Ishikawa (cell line): Measurements from ENCODE around the gene ABAT.

Experiments
- CEBPB ChIP-seq: IDR thresholded peaks from 2 replicates; pipeline ENCODE4 v1.6.1; 2012
- CREB1 ChIP-seq: IDR thresholded peaks from 2 replicates; pipeline ENCODE4 v1.6.1; 2012; ENCODE audit warnings: low read depth
- EGR1 ChIP-seq: IDR thresholded peaks from 2 replicates; pipeline ENCODE4 v1.6.1; 2012
- EP300 ChIP-seq: IDR thresholded peaks from 2 replicates; pipeline ENCODE4 v1.6.1; 2012; ENCODE audit warnings: borderline replicate concordance
- FOXM1 ChIP-seq: IDR thresholded peaks from 2 replicates; pipeline ENCODE4 v1.6.1; 2012; ENCODE audit warnings: low read depth, borderline replicate concordance
- MAX ChIP-seq: IDR thresholded peaks from 2 replicates; pipeline ENCODE4 v1.6.1; 2012
- NFIC ChIP-seq: IDR thresholded peaks from 2 replicates; pipeline ENCODE4 v1.6.1; 2012
- RAD21 ChIP-seq: IDR thresholded peaks from 2 replicates; pipeline ENCODE4 v1.6.1; 2012; ENCODE audit warnings: low read depth
- REST ChIP-seq: IDR thresholded peaks from 2 replicates; pipeline ENCODE4 v1.6.1; 2012; ENCODE audit warnings: low read depth, mild to moderate bottlenecking
- TAF1 ChIP-seq: IDR thresholded peaks from 2 replicates; pipeline ENCODE4 v1.6.1; 2012; ENCODE audit warnings: low read depth, mild to moderate bottlenecking
- TCF12 ChIP-seq: IDR thresholded peaks from 2 replicates; pipeline ENCODE4 v1.6.1; 2012; ENCODE audit warnings: low read depth
- TEAD4 ChIP-seq: IDR thresholded peaks from 2 replicates; pipeline ENCODE4 v1.6.1; 2012
- USF1 ChIP-seq: IDR thresholded peaks from 2 replicates; pipeline ENCODE4 v1.6.1; 2012
- YY1 ChIP-seq: IDR thresholded peaks from 2 replicates; pipeline ENCODE4 v1.6.1; 2012; ENCODE audit warnings: low read depth
- ZBTB7A ChIP-seq: IDR thresholded peaks from 2 replicates; pipeline ENCODE4 v1.6.1; 2012; ENCODE audit warnings: low read depth

Gene ABAT

GRCh38 chr16:8727857-8728618 is 53.6 kb downstream of the ABAT start:
- TF ChIP-seq CEBPB (no peak), USF1 (no peak), ZBTB7A (no peak), TEAD4 (no peak)

GRCh38 chr16:8729779-8730334 is 55.4 kb downstream of the ABAT start:
- TF ChIP-seq EP300 (no peak), MAX (no peak), FOXM1 (no peak), ZBTB7A (no peak), TAF1 (no peak), YY1 (no peak), USF1 (no peak), NFIC (no peak), RAD21 (no peak), CEBPB (no peak), REST (no peak), EGR1 (no peak)

- no peak for TF ChIP-seq FOXM1
- TF ChIP-seq TCF12: no peak
- no peak for TF ChIP-seq RAD21
- TF ChIP-seq EP300: no peak
- TF ChIP-seq TEAD4: no peak
Observed at GRCh38 chr16:8730335-8730915, 56.0 kb downstream of the ABAT start.

- TF ChIP-seq EP300 (no peak), FOXM1 (no peak), REST (no peak), CREB1 (no peak), ZBTB7A (no peak), CEBPB (no peak), YY1 (no peak), MAX (no peak), RAD21 (no peak), TCF12 (no peak), TEAD4 (no peak), USF1 (no peak), NFIC (no peak), TAF1 (no peak), EGR1 (no peak)
Observed at GRCh38 chr16:8733849-8734540, 59.6 kb downstream of the ABAT start.

- TF ChIP-seq EGR1: no peak
- TF ChIP-seq FOXM1: no peak
- no peak for TF ChIP-seq NFIC
- TF ChIP-seq TAF1: no peak
- no peak for TF ChIP-seq ZBTB7A
- TF ChIP-seq YY1: no peak
- TF ChIP-seq CEBPB: no peak
- TF ChIP-seq USF1: no peak
- no peak for TF ChIP-seq REST
- no peak for TF ChIP-seq TCF12
- TF ChIP-seq EP300: no peak
- no peak for TF ChIP-seq CREB1
- no peak for TF ChIP-seq TEAD4
- no peak for TF ChIP-seq MAX
- no peak for TF ChIP-seq RAD21
Observed at GRCh38 chr16:8735574-8735973, 61.2 kb downstream of the ABAT start.
